OCI-LY1 (cell line): ENCODE data around the gene CDK16.

Source experiments
- CTCF ChIP-seq: fragments of 200-600 bp; sonication (generic), shearing (Covaris generic); IDR thresholded peaks from 2 replicates; pipeline ENCODE4 v1.5.1; 2017; ENCODE audit warnings: mild to moderate bottlenecking, antibody characterized with exemption, low read length, moderate library complexity, mixed read lengths
- EZH2 ChIP-seq: fragments of 200-600 bp; sonication (generic), shearing (Covaris generic); IDR thresholded peaks from 2 replicates; pipeline ENCODE4 v1.8.0; 2017; ENCODE audit warnings: borderline replicate concordance, mixed run types, mild to moderate bottlenecking, antibody characterized with exemption, low read length, moderate library complexity, mixed read lengths

GRCh38 chrX:47232803-47233332 is 14.4 kb downstream of the CDK16 start, which contains the start of gene USP11:
- TF ChIP-seq CTCF (no peak), EZH2 (no peak)
